GM19452 (cell line): ENCODE measurements around the gene HCFC1.

Experiments used
- ATAC-seq: cut with Tn5 transposase; IDR thresholded peaks from one replicate; pipeline ENCODE4 v1.9.1; 2021; ENCODE audit not compliant: unreplicated experiment

The HCFC1 gene

GRCh38 chrX:153905481-153906095 lies 66.0 kb downstream of the HCFC1 start:
- no peak for ATAC-seq

GRCh38 chrX:153903991-153904957 lies 67.3 kb downstream of the HCFC1 start, which contains the start of gene AVPR2:
AVPR2 (plus strand) TSS chrX:153904673; CDS start chrX:153905146, 473 bp downstream.
- ATAC-seq = no peak

GRCh38 chrX:153903238-153903980 lies 68.2 kb downstream of the HCFC1 start:
- ATAC-seq = no peak

- ATAC-seq = no peak
Measured at GRCh38 chrX:153902385-153902784, 69.2 kb downstream of the HCFC1 start.

GRCh38 chrX:153901753-153902140 lies 69.9 kb downstream of the HCFC1 start:
- ATAC-seq = no peak

- ATAC-seq = peak; percentile 85
Measured at GRCh38 chrX:153900831-153901752, 70.5 kb downstream of the HCFC1 start.

GRCh38 chrX:153897899-153898298 lies 73.7 kb downstream of the HCFC1 start:
- ATAC-seq = no peak
